Right kidney (tissue), 1 donor: ENCODE measurements around the gene DELE1.

ENCODE experiments used
- DNase-seq: peaks from one replicate; pipeline ENCODE4 v3.0.0-alpha.2; 2016

DELE1 gene

DNA sequence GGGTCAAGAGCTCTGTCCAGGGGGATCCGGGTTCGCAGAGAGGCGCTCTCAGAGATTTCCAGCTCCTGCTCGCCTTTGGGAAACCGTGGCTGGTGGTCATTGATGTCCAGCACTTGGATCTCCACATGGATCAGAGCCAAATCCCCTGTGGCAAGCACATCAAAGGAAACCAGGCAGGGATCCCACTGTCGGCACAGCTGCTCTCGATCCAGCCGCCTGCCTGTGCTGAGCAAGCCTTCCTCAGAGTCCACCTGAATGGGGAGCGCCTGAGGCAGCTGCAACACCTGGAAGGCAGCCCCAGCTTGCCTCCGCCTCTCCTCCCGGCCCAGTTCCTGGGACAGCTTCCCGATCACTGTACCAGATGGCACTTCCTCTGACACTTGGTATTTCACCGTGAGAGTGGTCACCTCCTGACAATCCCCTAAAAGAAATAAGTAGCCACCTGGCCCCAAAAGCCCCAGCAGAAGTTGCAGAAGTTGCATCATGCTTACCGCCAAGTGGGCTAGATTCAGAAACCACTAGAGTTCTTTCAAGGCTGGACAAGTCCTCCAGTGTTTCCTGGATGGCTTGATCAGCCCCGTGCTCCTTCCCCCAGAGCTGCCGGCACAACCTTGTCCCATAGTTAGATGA, 33.8 kb downstream of the DELE1 start:
- no peak for DNase-seq

DNA sequence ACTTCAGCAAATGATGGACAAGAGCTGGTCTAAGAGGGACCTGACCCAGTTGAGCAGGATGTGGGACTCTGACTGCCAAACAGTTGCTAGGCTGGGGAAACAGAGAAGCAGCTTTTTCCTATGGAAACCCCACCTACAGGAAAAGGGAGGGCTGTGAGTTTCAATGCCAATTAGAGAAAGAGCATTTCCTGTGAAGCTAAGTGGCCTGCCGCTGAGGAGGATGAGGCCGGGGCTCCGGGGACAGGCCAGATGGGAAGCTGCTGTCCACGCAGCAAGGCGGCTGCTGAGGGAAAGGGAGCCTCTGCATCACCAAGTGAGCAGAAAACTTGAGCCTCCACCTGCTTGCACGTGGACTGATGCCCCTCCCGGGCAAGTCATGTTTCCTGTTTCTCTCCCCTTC, 34.4 kb downstream of the DELE1 start, which contains the start of gene PCDH12:
TSS of gene PCDH12 (minus strand) at position 90 of the 400 bp plus-strand sequence. CDS start 351 bp downstream, outside the sequence.
- peak; percentile 33 for DNase-seq

DNA sequence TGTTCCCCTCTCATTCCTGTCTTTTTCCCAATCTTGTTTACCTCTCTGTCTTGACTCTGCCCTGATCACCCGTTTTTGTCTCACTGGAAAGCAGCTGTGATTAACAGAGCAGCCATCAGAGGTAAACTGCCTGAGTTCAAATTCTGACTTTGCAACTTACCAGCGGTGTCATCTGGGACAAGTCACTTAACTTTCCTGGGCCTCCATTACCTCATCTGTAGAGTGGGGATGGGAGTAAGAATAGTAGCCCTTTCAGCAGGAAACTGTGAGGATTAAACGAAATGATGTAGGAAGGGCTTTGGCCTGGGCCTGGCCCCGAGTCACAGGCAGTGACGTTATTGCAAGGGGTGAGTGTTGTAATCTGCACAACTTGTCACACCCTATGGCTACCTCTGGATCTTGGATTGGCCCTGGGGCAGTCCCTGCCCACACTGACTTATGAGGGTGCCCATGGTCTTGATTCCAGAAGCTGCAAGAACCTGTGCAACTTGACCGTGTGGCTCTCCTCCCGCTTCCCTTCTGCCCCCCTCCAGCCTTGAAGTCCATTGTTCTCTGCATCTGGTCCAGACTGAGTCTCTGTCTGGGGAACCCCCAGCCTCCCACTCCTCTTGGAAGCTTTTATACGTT, 35.0 kb downstream of the DELE1 start:
- DNase-seq = no peak

DNA sequence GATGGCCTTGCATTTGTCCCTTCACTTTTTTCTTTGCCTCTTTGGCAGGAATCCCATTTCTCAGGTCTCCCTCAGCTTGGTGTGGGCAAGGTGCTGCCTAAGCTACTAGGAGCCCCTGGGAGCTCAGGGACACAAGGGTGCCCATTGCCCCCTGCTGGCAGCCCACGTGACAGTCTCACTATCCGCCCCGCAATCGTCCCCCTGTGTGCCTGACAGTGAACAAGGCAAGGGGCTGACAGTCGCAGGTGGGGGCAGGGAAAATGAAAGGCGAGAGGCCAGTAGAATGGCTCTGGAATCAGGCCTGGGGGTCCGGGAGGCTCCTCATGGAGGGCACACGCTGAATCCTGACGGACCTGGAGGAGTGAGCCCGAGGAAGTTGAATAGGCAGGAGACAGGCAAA, 36.3 kb downstream of the DELE1 start:
- no peak for DNase-seq

DNA sequence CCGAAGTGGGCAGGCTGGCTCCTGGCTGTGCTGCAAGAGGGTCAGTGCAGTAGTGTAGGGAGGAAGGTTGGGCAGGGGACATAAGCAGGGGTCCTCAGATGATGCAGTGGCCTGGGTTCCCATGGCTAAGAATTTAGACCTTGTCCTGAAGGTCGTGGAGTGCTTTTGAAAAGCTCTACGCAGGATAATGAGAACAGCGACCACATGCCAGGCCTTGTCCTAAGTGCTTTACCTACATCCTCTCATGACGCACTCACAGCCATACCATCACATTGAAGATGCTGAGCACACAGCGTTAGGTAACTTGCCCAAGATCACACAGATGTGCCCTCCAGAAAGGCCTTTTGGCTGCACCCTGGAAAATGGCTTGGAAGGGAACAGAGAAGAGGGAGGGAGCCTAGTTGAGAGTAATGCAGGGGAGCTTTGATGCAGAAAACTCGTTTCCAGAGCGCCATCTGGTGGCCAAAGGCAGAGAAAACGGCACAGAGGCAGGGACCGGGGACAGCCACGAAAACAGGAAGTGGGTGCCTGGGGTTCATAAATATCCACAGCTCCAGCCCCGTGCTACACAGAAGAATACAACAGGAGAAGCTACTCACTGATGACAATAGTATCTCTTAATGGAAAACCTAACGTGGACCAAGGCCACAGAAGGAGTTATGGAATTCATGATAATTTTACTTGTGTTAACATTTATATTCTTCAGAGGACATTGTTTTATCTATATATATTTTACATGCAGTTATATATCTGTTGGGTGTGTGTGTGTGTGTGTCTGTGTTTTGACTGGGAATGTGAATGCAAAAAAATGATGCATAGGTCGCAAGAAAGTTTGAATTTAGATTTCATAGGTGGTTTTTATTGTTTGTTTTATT, 37.0 kb downstream of the DELE1 start:
- DNase-seq = peak; percentile 76

DNA sequence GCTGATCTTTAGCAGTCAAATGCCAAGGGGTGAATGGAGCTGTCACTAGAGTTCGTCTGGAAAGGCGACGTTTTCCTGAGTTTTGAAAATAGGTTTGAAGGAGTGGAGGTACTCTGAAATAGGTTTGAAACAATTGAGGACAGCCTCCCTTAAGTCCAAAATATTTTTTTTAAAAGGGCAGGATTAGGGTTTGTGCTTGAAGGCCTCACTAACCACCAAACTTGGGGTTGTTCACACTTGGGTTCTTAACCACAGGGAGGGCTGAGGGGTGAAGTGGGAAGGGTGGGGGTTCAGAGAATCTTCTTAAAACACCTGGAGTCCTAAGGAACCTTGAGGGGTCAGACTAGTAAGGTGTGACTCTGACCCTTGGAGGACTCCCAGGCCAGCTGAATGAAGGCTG, 37.8 kb downstream of the DELE1 start:
- DNase-seq = no peak

DNA sequence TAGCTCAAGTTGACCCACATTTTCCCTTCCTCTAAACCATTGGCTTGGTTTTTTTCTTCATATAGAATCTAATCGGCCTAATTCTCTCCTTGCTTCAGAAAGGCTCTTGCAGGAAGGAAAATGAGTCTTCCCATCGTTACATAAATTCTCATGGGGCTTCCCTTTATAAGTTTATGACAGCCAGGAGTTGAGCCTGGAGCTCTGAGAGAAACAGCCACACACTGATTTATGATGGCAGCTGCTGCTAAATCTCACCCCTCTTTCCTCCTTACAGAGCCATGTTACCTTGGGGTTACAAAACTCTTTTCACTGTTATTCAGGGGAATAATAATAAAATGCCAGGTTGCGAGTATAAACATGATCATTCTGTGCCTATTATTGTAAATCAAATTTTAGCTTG, 40.0 kb downstream of the DELE1 start:
- DNase-seq = no peak

DNA sequence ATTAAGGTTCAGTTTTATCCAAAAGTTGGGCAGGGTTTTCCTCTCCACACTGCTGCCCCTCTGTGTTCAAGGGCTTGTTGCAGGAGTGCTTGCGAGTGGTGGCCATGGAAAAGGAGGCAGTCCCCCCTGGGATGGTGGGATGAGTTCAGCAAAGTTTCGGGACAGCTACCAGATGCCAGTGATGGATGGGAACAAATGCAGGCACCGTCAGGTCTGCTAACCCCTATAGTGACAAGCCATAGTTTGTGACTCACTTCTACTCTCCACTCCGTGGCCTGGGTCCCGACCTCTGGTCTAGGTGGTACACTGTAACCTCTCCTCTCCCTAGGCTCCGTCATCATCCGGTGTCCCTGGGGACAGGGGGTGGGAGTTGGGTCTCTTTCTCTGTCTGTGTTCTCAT, 41.4 kb downstream of the DELE1 start:
- no peak for DNase-seq

DNA sequence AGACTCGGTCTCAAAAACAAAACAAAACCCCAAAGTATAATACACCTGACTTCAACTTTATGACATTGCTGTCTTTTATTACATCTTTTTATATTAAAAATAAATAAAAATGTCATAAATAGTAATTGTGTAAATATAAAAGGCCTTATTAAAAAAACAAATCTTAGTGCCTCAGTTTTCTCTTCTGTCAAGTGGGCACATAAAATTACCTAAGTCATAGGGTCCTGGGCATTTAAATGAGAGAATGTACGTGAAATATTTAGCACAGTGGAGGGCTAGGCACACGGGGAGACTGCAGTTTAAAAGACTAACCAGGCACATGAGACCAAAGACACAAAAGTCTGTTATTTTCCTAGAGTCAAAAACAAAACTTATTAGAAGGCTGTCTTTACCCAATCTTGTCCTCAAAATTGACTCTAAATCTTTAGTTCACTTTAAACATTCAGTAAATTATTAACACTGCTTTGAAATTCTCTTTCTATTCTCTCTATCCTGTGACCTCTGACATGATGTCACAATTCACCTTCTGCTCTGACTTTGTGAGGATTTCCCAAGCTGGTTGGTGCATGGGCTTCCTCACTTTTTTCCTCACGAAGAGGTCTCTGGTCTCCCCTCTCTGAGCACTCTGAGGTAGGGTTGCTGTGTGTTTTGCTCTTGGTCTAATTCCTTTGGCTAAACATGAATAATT, 42.7 kb downstream of the DELE1 start:
- no peak for DNase-seq

DNA sequence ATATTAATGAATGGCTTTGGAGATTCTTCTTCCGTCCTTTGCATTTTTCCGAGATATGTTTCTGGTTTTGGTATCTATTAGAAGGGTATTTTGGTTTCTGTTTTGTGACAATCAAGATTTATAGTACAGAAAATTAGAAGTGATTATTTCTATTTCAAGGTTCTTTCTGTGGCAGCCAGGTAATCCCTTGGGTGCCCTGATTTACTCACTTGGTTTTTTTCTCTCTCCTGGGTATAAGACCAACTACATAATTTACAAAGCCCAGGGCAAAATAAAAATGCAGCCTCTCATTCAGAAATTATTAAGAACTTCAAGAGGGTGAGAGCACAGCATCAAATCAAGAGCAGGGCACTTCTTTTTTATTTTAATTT, 43.3 kb downstream of the DELE1 start:
- no peak for DNase-seq

DNA sequence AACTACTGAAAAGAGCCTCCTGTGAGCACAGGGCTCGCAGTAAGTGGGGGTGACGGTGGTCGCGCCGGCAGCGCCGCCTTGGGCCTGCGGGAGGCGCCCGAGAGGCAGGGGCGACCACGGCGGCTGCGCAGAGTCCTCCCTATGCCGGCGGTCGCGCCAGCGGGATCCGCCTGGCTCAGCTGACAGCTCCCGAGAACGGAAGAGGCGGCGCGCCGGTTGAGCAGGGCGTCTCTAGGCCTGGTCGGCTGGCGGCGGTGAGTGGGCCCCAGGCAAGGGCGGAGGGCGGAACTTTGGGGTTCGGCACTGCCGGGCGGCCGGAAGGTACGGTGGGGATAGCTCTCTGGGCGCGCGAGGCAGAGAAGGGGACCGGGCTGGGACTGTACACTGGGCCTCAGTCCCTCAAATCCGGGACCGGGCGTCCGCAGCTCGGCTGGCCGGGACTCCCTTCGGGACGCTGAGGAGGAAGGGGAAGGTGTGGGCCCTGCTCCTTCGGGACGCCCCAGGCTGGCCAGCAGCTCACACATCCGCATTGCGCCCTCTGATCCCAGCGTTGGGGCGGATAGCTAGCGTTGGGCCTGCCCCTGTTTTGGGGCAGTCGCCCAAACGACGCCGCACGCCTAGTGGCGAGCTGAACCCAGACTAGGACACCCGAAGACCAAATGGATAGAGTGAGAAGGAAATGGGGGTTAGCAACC, 45.4 kb downstream of the DELE1 start, which contains the start of gene RNF14:
TSS of gene RNF14 (plus strand) at position 192 of the 695 bp plus-strand sequence. CDS start 4,484 bp downstream, outside the sequence.
- peak; percentile 94 for DNase-seq

DNA sequence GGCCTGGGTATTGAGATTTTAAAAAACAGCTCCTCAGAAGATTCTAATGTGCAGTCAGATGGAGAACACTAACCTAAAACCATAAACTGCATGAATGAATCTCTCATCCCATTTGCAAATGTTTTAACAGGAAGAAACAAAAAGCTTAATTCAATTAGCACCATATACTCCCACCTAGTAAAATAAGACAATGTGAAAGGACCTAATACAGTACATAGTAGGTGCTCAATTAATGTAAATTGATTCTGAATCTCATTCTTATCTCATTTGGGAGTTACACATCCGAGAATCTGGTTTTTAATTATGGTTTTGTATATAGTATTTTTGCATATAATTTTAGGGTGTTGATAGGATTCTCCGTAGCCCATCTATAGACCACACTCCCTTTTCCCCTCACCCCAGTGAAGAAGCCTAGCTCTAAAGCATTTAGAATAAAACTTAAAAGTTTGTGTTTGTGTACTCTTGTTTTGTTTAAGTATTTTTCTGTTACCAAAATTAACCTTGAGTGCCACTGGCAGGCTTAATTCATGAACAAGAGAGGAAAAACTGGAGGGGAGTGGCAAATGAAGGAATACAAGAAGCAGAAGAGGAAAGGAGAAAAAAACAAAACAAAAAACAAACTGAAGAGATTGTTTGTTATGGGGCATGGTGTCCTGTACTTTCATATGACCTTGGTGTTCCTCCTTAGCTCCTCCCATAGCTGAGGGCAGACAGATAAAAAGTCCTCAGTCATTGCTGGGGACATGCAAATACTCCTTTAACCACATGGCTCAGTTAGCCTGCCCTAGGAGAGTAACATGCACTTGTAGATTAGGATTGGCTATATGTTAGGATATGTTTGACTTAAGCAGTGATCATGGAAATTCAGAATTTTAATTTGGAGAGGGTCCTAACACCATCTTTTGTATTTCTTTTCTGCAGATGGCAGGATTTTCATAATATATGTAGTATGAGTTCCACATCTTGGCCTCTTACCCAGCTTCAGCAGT, 46.4 kb downstream of the DELE1 start:
- no peak for DNase-seq

DNA sequence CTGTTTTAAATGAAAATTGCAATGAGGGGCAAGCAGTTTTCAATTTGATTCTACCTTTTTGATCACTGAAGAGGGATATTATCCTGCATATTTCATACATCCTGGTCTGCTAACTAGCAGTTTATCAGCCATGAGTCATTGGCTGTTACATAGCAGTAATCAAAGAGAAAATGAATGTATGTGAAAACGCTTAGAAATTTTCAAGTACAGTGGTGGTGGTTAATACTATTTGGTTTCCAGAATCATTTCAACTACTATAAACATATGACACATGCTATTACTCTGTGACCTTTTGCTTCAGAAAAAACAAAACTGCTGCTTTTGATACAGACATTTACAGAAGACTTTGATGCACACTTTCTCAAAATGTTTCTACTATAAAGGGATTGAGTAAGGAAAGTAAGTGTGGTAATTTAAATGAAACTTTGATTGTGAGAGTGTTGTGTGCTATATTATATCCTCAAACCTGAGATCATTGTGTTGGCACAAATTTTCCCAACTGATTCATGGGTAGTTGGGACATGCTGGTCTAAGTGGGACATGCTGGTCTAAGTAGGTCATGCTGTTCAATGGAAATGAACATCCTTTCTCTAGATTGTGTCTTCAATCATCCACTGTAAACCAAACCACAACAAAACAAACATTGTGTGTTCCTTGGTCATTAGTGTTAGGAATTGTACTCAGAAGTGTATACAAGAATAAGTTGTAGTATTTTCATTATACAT, 50.4 kb downstream of the DELE1 start:
- no peak for DNase-seq

DNA sequence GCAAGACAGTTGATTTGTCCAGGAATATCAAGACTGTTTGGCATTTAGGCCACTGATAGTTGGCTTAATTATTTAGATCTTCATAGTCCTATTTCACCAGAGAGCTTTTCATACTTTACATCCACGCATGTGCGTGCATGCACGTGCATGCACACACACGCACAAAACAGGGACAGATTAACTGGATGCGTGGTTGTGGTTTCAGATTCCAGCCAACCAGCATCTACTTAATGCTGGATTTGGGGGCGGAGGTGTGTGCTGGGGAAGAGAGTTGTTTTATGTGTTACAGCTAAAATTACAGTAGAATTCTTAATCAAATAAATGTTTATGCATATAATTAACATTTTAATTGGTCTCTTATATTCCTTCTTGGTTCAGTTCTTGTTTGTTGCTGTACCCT, 52.5 kb downstream of the DELE1 start:
- DNase-seq = no peak

DNA sequence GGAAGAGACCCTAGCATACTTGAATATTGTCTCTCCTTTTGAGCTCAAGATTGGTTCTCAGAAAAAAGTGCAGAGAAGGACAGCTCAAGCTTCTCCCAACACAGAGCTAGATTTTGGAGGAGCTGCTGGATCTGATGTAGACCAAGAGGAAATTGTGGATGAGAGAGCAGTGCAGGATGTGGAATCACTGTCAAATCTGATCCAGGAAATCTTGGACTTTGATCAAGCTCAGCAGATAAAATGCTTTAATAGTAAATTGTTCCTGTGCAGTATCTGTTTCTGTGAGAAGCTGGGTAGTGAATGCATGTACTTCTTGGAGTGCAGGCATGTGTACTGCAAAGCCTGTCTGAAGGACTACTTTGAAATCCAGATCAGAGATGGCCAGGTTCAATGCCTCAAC, 54.7 kb downstream of the DELE1 start:
- no peak for DNase-seq

DNA sequence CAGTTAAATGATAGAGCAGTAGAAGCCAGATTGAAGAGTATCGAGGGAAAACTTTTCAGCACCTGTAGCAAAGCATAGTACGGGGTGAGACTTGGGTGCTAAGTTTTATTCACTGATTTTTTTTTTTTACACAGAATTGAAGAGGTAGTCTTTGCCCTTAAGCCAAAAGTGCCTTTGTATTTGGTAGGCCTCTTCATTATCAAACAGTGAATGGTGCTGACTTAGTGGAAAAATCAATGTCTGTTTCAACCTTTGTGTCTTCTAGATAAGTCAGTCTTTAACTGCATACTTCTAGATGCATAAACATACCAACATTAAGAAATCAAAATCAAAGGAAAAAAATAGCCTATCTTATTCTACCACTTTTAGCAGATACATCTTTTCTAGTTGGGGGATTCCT, 59.0 kb downstream of the DELE1 start:
- DNase-seq = no peak

DNA sequence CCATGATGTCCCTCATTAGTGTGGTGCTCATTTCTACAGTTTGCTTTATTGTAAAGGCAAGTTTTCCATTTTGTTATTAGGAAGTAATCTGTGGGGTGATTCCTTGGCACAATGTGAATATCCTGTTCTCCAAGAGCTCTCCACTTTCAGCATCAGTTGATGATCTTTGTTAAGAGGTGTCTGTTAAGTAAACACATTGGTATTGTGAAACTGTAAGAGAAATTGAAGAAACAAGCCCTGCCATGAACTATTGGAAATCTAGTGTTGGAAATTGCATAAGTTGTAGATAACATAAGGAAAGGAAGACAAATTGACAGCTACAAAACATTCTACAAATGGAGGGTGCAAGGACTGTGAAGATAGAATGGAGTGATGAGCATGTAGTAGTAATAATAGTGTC, 62.4 kb downstream of the DELE1 start:
- DNase-seq = no peak

DNA sequence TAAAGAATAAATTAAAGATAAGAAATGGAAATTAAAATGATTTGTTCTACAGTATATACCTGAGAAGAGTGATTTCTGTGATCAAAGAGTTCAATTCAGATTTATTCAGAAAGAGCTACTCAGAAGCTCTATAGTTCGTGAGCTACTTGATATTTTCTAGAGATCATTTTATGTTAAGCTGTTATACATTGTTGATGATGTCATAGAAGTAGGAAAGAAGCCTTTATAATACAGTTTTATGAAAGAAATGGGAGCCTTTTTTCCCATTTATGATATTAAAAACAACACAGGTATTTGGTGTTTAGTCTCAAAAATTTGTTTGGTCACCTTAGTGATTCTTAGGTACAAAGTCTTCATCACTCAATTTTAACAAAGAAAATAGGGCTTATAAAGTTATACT, 66.0 kb downstream of the DELE1 start:
- no peak for DNase-seq
